Heart left ventricle (tissue), 13 donors: ENCODE data around the gene MICALL2.

Experiments used
- CTCF ChIP-seq, 12 donors: fragments of 200-600 bp; sonication (generic) in 4 of 12; IDR thresholded peaks; one replicate each; pipeline versions ENCODE4 v1.5.0 to v1.8.0; 2018 to 2022; ENCODE audit warnings: antibody characterized with exemption in 12 of 12, mild to moderate bottlenecking in 5 of 12
- POLR2A ChIP-seq, 2 donors: fragments of 450-650 bp; IDR thresholded peaks; one replicate each; pipeline ENCODE4 v1.6.1; 2017; ENCODE audit warnings: antibody characterized with exemption in 2 of 2, mild to moderate bottlenecking in 2 of 2, moderate library complexity in 2 of 2
- donor health status: ischemic (EF 13 %, LVEDD 7.1; RV severe dilation, severe dysfunction).
- donor health status: DM: no; HTN: yes; CAD: no.
- donor health status: DM: no; HTN: no; CAD: no.
- donor health status: ischemic (EF 25% LVEDD 6.9; RV normal size, moderate dysfunction).
- donor health status: ischemic (EF 25% LVEDD 5.7; RV mildly dilated, moderate dysfunction).
- donor health status: ischemic (EF 35%, LVEDD 5.7; RV mildly dilated, moderate dysfunction).
- donor health status: nonischemic (EF 11% LVEDD 7.7; RV severe dilation, severe dysfunction).
- donor health status: DM: yes; HTN: yes; CAD: no.
- donor health status: PGD.
- donor health status: ischemic (EF 29% LVEDD 5.4; RV normal size, mild dysfunction).
- donor health status: nonischemic (EF 23%, LVEDD 6.1; RV moderate dilation, normal function).

GRCh38 chr7:1448958-1449357, 10.3 kb downstream of the MICALL2 start:
- TF ChIP-seq POLR2A (IDR thresholded peaks at IDR 0.05) (no peak), CTCF (IDR thresholded peaks at IDR 0.05) (no peak)
